Measurements from ENCODE around the gene GFRA4. TPM values are rescaled to one million over a fixed set of nuclear protein-coding genes. Genes with fewer than 3 reads are reported as not detected.

GFRA4 gene
- polyA plus RNA-seq, 1 of the 3 experiments (the other 2 are of a cell fraction) = not detected

DNA sequence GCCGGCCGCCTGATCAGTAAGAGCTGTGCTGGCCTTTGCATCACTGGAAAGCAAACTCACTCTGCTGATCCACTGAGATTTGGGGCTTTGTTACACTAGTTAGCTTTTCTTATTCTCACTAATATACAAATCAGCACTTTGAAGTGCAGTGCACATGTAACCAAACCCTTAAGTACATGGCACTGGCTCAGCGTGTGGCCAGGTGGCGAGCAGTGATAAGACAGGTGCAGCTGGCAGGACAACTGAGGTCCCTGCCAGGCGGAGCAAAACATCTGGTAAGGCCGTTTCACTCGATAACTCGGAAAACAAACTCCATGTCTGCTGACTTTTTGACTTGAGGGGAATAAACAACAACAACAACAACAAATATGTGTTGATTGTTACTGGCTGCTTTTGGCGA is 11.0 kb downstream of the GFRA4 start:
- no peak overlapping the region for H2AFZ ChIP-seq (ENCODE audit: low read depth)
- POLR2A ChIA-PET = no interaction called here
- H3K27me3 ChIP-seq (ENCODE audit: insufficient read depth) = no peaks in the 10 kb centered on the region
- H3K4me2 ChIP-seq = no peak overlapping the region
- 96% methylated on average over 9 of the region's 9 CpGs for WGBS (ENCODE audit: low lambda C conversion rate)
- H3K4me1 ChIP-seq (ENCODE audit: control insufficient read depth in 1 of 2, insufficient read depth in 2 of 2, low read depth in 1 of 2, low read length in 1 of 2) = peaks cover 0 to 32% of the 10 kb centered on the region in 2 experiments; a peak in 1 of 4 replicates
- DNase-seq = no peak
- no peaks in the 10 kb centered on the region for H3K9me3 ChIP-seq
- no peaks in the 10 kb centered on the region for H3K36me3 ChIP-seq (replicated peaks in 1 of 2; ENCODE audit: control insufficient read depth in 1 of 2, insufficient read depth in 2 of 2, low read length in 1 of 2)
- TF ChIP-seq YY1 (IDR thresholded peaks at IDR 0.05; ENCODE audit: low read depth) (no peak), NFIC (IDR thresholded peaks at IDR 0.05; ENCODE audit: borderline replicate concordance) (no peak), JUND (IDR thresholded peaks at IDR 0.05) (no peak), GABPA (IDR thresholded peaks at IDR 0.05; ENCODE audit: low read depth) (no peak), TAF1 (IDR thresholded peaks at IDR 0.05; ENCODE audit: borderline replicate concordance, low read depth, low read length) (no peak), FOSL2 (IDR thresholded peaks at IDR 0.05; ENCODE audit: borderline replicate concordance, low read depth) (no peak), RFX5 (IDR thresholded peaks at IDR 0.05; ENCODE audit: low read length) (no peak), FOXJ3 (CRISPR knock-in tag; IDR thresholded peaks at IDR 0.05) (no peak), EP300 (IDR thresholded peaks at IDR 0.05; ENCODE audit: borderline replicate concordance in 1 of 2, low read depth in 1 of 2, low read length in 1 of 2) (no peak), RXRA (IDR thresholded peaks at IDR 0.05; ENCODE audit: borderline replicate concordance, low read depth) (no peak), CHD2 (IDR thresholded peaks at IDR 0.05; ENCODE audit: low read length, partially characterized antibody) (no peak), GATA2 (CRISPR knock-in tag; IDR thresholded peaks at IDR 0.05) (no peak), TCF12 (IDR thresholded peaks at IDR 0.05) (no peak), NRF1 (IDR thresholded peaks at IDR 0.05; ENCODE audit: low read depth, low read length) (no peak), RCOR1 (IDR thresholded peaks at IDR 0.05; ENCODE audit: low read length) (no peak)
- TF ChIP-seq, protein P1, sequence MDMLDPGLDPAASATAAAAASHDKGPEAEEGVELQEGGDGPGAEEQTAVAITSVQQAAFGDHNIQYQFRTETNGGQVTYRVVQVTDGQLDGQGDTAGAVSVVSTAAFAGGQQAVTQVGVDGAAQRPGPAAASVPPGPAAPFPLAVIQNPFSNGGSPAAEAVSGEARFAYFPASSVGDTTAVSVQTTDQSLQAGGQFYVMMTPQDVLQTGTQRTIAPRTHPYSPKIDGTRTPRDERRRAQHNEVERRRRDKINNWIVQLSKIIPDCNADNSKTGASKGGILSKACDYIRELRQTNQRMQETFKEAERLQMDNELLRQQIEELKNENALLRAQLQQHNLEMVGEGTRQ (IDR thresholded peaks at IDR 0.05; ENCODE audit: borderline replicate concordance, low read depth, low read length) = no peak
- TF ChIP-seq, protein P2, sequence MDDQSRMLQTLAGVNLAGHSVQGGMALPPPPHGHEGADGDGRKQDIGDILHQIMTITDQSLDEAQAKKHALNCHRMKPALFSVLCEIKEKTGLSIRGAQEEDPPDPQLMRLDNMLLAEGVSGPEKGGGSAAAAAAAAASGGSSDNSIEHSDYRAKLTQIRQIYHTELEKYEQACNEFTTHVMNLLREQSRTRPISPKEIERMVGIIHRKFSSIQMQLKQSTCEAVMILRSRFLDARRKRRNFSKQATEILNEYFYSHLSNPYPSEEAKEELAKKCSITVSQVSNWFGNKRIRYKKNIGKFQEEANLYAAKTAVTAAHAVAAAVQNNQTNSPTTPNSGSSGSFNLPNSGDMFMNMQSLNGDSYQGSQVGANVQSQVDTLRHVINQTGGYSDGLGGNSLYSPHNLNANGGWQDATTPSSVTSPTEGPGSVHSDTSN (IDR thresholded peaks at IDR 0.05) = no peak
- TF ChIP-seq, protein P3, sequence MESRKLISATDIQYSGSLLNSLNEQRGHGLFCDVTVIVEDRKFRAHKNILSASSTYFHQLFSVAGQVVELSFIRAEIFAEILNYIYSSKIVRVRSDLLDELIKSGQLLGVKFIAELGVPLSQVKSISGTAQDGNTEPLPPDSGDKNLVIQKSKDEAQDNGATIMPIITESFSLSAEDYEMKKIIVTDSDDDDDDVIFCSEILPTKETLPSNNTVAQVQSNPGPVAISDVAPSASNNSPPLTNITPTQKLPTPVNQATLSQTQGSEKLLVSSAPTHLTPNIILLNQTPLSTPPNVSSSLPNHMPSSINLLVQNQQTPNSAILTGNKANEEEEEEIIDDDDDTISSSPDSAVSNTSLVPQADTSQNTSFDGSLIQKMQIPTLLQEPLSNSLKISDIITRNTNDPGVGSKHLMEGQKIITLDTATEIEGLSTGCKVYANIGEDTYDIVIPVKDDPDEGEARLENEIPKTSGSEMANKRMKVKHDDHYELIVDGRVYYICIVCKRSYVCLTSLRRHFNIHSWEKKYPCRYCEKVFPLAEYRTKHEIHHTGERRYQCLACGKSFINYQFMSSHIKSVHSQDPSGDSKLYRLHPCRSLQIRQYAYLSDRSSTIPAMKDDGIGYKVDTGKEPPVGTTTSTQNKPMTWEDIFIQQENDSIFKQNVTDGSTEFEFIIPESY (IDR thresholded peaks at IDR 0.05; ENCODE audit: borderline replicate concordance, low read depth) = no peak
- H3K9ac ChIP-seq = no peak overlapping the region
- CTCF ChIA-PET = interaction anchor here (0.7 to 2.5 kb wide), 2 partner anchors 15 to 59 kb away, joined by 3 to 8 read pairs; no protein-coding TSS in a partner anchor
- no peaks in the 10 kb centered on the region for H4K20me1 ChIP-seq (ENCODE audit: insufficient read depth)
- H3K27ac ChIP-seq (ENCODE audit: low read depth in 2 of 2, low read length in 1 of 2) = no peak overlapping the region
- H3K4me3 ChIP-seq (ENCODE audit: low read depth in 2 of 2, low read length in 1 of 2) = no peak overlapping the region
- H3F3A ChIP-seq (replicated peaks; ENCODE audit: insufficient read depth) = no peaks in the 10 kb centered on the region
- no peaks in the 10 kb centered on the region for H3K79me2 ChIP-seq (ENCODE audit: insufficient read depth)
- no peaks in the 10 kb centered on the region for H3K9me2 ChIP-seq
